Neural cell (in vitro differentiated cells): ENCODE results near the gene NKX2-2. TPM values are rescaled to one million over a fixed set of nuclear protein-coding genes. Genes with fewer than 3 reads are reported as not detected.
A peak's percentile ranks its signal among the peaks of the same experiment; 100 is the strongest.

Experiments
- H2AFZ ChIP-seq: fragments of 200-600, 300-800 bp; sonication (generic), shearing (Covaris generic); 2 replicates; pipeline ENCODE4 v1.6.0; 2014; ENCODE audit warnings: low read depth, mild to moderate bottlenecking, antibody characterized with exemption, low read length, moderate library complexity
- H3F3A ChIP-seq: fragments of 200-600 bp; shearing (Covaris generic); 2 replicates; pipeline ENCODE4 v1.6.1; 2016; ENCODE audit warnings: mild to moderate bottlenecking, moderate library complexity, mixed read lengths, antibody characterized with exemption, low read length; ENCODE audit not compliant: insufficient read depth, poor library complexity, severe bottlenecking
- H3K27ac ChIP-seq: fragments of 200-600, 300-800 bp; sonication (generic), shearing (Covaris generic); 2 replicates; pipeline ENCODE4 v1.5.1; 2014; ENCODE audit warnings: mild to moderate bottlenecking, low read length, moderate library complexity
- H3K27me3 ChIP-seq: fragments of 300-800, 200-600 bp; sonication (generic), shearing (Covaris generic); 2 replicates; pipeline ENCODE4 v1.6.0; 2014; ENCODE audit warnings: mild to moderate bottlenecking, low read depth, low read length, moderate library complexity; ENCODE audit not compliant: insufficient read depth
- H3K36me3 ChIP-seq: fragments of 300-800, 200-600 bp; sonication (generic), shearing (Covaris generic); 2 replicates; pipeline ENCODE4 v1.5.1; 2014; ENCODE audit warnings: mild to moderate bottlenecking, antibody characterized with exemption, low read length, moderate library complexity; ENCODE audit not compliant: insufficient read depth
- H3K4me2 ChIP-seq: fragments of 300-800, 200-600 bp; sonication (generic), shearing (Covaris generic); 2 replicates; pipeline ENCODE4 v1.6.0; 2014; ENCODE audit warnings: mild to moderate bottlenecking, low read length
- H3K4me3 ChIP-seq: fragments of 300-800, 200-600 bp; sonication (generic), shearing (Covaris generic); 2 replicates; pipeline ENCODE4 v1.5.1; 2014; ENCODE audit warnings: mild to moderate bottlenecking, low read length, moderate library complexity
- H3K79me2 ChIP-seq: fragments of 200-600 bp; shearing (Covaris generic); replicated peaks from 2 replicates; pipeline ENCODE4 v1.6.0; 2014; ENCODE audit warnings: mild to moderate bottlenecking, low read length, moderate library complexity; ENCODE audit not compliant: insufficient read depth
- H3K9ac ChIP-seq: fragments of 300-800, 200-600 bp; sonication (generic), shearing (Covaris generic); 2 replicates; pipeline ENCODE4 v1.6.1; 2016; ENCODE audit warnings: mild to moderate bottlenecking, low read length, mixed read lengths
- H3K9me2 ChIP-seq: fragments of 200-600 bp; shearing (Covaris generic); 2 replicates; pipeline ENCODE4 v1.6.1; 2016; ENCODE audit warnings: mild to moderate bottlenecking, low read length, mixed read lengths; ENCODE audit not compliant: insufficient read depth
- H3K9me3 ChIP-seq: fragments of 200-600, 300-800 bp; sonication (generic), shearing (Covaris generic); 2 replicates; pipeline ENCODE4 v1.6.1; 2016; ENCODE audit warnings: mild to moderate bottlenecking, mixed run types, low read length, moderate library complexity, mixed read lengths
- H4K20me1 ChIP-seq: fragments of 200-600 bp; shearing (Covaris generic); 2 replicates; pipeline ENCODE4 v1.6.1; 2016; ENCODE audit warnings: mild to moderate bottlenecking, mixed run types; ENCODE audit not compliant: insufficient read depth
- EP300 ChIP-seq: fragments of 450-650 bp; conservative IDR thresholded peaks from 2 replicates; pipeline ENCODE4 v1.6.1; 2014; ENCODE audit warnings: antibody characterized with exemption, mild to moderate bottlenecking, moderate library complexity; ENCODE audit not compliant: poor library complexity, severe bottlenecking
- EZH2 ChIP-seq: fragments of 200-600, 300-800 bp; shearing (Covaris generic), sonication (generic); IDR thresholded peaks from 2 replicates; pipeline ENCODE4 v1.6.1; 2014; ENCODE audit warnings: antibody characterized with exemption, low read length, borderline replicate concordance, mild to moderate bottlenecking; ENCODE audit not compliant: insufficient read depth, poor library complexity, severe bottlenecking
- MXI1 ChIP-seq: fragments of 450-650 bp; conservative IDR thresholded peaks from 2 replicates; pipeline ENCODE4 v1.6.1; 2014; ENCODE audit warnings: antibody characterized with exemption, mild to moderate bottlenecking; ENCODE audit not compliant: poor library complexity, severe bottlenecking
- POLR2AphosphoS5 ChIP-seq: IDR thresholded peaks from 2 replicates; pipeline ENCODE4 v1.6.1; 2012
- RAD21 ChIP-seq: fragments of 450-650 bp; conservative IDR thresholded peaks from 2 replicates; pipeline ENCODE4 v1.6.1; 2014; ENCODE audit warnings: antibody characterized with exemption, mild to moderate bottlenecking, moderate library complexity
- SMC3 ChIP-seq: fragments of 450-650 bp; conservative IDR thresholded peaks from 2 replicates; pipeline ENCODE4 v1.6.1; 2014; ENCODE audit warnings: antibody characterized with exemption, mild to moderate bottlenecking, moderate library complexity; ENCODE audit not compliant: poor library complexity
- TAF1 ChIP-seq: IDR thresholded peaks from 2 replicates; pipeline ENCODE4 v1.6.1; 2012; ENCODE audit warnings: low read depth
- polyA plus RNA-seq: library from polyadenylated mRNA; depleted of rRNA; stranded (reverse); fragments of >200 nt; gene quantifications from 2 replicates; pipeline ENCODE4 v1.2.3, GENCODE V29; 2014
- TF ChIP-seq, protein P1 (sequence below): IDR thresholded peaks from 2 replicates; pipeline ENCODE4 v1.6.1; 2012; ENCODE audit warnings: borderline replicate concordance
- TF ChIP-seq, protein P2 (sequence below): fragments of 450-650 bp; IDR thresholded peaks from 2 replicates; pipeline ENCODE4 v1.5.1; 2014; ENCODE audit warnings: antibody characterized with exemption, mild to moderate bottlenecking, moderate library complexity; ENCODE audit not compliant: poor library complexity, severe bottlenecking

Gene NKX2-2
- polyA plus RNA-seq, 1 donor from 2014 or later = not detected

DNA sequence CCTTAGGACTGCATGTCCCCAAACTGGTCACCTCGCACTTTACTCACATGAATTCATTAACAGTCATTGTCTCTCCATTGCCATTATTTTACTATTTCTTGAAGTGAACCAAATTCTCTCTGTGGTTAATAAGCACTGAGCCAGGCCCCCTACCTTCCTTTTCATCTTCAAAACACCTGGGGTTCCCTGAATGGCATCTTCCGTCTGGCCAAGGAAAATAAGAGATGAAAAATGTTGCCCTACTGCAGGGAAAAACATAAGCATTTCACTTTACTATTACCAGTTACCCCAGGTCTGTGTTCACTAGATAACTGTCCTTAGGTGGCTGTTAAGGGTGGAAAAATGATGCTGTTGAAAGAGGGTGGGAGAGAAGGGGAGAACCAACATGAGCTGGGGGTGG, 10.0 kb upstream of the NKX2-2 start:
- H3K9me3 ChIP-seq = peaks cover 5% of the 10 kb centered on the region
- H3F3A ChIP-seq = no peaks in the 10 kb centered on the region
- H2AFZ ChIP-seq = no peak overlapping the region
- H3K4me2 ChIP-seq = no peak overlapping the region
- peaks cover 99% of the 10 kb centered on the region for H3K27me3 ChIP-seq
- no peaks in the 10 kb centered on the region for H4K20me1 ChIP-seq
- H3K9me2 ChIP-seq = no peaks in the 10 kb centered on the region
- no peaks in the 10 kb centered on the region for H3K79me2 ChIP-seq
- no peak overlapping the region for H3K4me3 ChIP-seq
- H3K9ac ChIP-seq = no peak overlapping the region
- H3K27ac ChIP-seq = no peak overlapping the region
- no peaks in the 10 kb centered on the region for H3K36me3 ChIP-seq
- TF ChIP-seq EZH2 = no peak

- Histone ChIP-seq H3F3A (no peaks in the 10 kb centered on the region), H2AFZ (no peak overlapping the region), H3K4me2 (no peak overlapping the region), H3K4me3 (peak overlapping the region; percentile 52), H3K9me2 (no peaks in the 10 kb centered on the region), H3K27ac (no peak overlapping the region), H3K36me3 (no peaks in the 10 kb centered on the region), H3K27me3 (peaks cover 99% of the 10 kb centered on the region), H3K9me3 (peaks cover 5% of the 10 kb centered on the region), H3K9ac (no peak overlapping the region), H3K79me2 (no peaks in the 10 kb centered on the region), H4K20me1 (no peaks in the 10 kb centered on the region)
- no peak for TF ChIP-seq EP300
- peak; percentile 71 for TF ChIP-seq EZH2
- TF ChIP-seq, protein P1, sequence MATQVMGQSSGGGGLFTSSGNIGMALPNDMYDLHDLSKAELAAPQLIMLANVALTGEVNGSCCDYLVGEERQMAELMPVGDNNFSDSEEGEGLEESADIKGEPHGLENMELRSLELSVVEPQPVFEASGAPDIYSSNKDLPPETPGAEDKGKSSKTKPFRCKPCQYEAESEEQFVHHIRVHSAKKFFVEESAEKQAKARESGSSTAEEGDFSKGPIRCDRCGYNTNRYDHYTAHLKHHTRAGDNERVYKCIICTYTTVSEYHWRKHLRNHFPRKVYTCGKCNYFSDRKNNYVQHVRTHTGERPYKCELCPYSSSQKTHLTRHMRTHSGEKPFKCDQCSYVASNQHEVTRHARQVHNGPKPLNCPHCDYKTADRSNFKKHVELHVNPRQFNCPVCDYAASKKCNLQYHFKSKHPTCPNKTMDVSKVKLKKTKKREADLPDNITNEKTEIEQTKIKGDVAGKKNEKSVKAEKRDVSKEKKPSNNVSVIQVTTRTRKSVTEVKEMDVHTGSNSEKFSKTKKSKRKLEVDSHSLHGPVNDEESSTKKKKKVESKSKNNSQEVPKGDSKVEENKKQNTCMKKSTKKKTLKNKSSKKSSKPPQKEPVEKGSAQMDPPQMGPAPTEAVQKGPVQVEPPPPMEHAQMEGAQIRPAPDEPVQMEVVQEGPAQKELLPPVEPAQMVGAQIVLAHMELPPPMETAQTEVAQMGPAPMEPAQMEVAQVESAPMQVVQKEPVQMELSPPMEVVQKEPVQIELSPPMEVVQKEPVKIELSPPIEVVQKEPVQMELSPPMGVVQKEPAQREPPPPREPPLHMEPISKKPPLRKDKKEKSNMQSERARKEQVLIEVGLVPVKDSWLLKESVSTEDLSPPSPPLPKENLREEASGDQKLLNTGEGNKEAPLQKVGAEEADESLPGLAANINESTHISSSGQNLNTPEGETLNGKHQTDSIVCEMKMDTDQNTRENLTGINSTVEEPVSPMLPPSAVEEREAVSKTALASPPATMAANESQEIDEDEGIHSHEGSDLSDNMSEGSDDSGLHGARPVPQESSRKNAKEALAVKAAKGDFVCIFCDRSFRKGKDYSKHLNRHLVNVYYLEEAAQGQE = no peak
- TF ChIP-seq, protein P2, sequence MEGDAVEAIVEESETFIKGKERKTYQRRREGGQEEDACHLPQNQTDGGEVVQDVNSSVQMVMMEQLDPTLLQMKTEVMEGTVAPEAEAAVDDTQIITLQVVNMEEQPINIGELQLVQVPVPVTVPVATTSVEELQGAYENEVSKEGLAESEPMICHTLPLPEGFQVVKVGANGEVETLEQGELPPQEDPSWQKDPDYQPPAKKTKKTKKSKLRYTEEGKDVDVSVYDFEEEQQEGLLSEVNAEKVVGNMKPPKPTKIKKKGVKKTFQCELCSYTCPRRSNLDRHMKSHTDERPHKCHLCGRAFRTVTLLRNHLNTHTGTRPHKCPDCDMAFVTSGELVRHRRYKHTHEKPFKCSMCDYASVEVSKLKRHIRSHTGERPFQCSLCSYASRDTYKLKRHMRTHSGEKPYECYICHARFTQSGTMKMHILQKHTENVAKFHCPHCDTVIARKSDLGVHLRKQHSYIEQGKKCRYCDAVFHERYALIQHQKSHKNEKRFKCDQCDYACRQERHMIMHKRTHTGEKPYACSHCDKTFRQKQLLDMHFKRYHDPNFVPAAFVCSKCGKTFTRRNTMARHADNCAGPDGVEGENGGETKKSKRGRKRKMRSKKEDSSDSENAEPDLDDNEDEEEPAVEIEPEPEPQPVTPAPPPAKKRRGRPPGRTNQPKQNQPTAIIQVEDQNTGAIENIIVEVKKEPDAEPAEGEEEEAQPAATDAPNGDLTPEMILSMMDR = no peak
- no peak for TF ChIP-seq MXI1
Observed at GRCh38 chr20:21523281-21523868, 9.5 kb upstream of the NKX2-2 start.

DNA sequence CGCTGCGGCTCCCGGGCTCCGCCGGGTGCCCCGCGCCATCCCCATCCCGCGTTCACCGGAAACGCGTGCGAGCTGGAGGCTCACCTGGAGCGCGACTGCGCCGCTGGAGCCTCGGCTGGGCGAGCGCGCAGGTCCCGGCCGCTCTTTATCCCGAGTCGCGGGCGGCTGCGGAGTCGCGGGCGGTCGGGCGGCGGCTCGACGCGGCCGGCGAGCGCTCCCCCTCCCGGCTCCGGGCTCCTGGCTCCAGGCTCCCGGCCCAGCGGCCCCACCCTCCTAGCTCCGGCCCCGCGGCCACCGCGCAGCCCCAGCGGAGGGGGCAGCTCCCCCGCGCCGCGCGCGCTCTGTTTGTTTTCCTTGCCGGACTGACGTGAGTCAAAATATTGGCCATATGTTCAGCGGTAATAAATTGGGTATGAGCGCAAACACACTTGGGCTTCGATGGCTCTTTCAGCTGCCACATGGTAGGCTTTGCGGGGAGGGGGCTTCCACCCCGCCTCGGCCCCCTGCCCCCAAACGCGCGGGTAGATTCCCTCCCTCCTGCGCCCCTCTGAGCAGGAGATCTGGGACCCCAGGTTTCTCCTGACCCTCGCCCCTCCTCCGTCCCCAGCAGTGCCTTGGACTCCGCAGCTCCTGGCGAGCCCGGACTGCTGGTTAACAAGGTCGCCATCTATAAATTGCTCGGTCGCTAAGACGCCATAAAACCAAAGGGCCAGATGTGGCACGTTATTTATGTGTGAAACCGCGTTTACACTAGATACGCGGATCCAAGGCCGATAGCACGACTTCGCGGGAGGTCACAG, 8.8 kb upstream of the NKX2-2 start:
- no peaks in the 10 kb centered on the region for H4K20me1 ChIP-seq
- H3K9me2 ChIP-seq = no peaks in the 10 kb centered on the region
- H3K9me3 ChIP-seq = peaks cover 5% of the 10 kb centered on the region
- peak overlapping the region; percentile 62 for H3K4me3 ChIP-seq
- no peak overlapping the region for H3K4me2 ChIP-seq
- peaks cover 99% of the 10 kb centered on the region for H3K27me3 ChIP-seq
- no peak overlapping the region for H3K27ac ChIP-seq
- no peak overlapping the region for H3K9ac ChIP-seq
- no peaks in the 10 kb centered on the region for H3K36me3 ChIP-seq
- TF ChIP-seq RAD21 (no peak), EZH2 (no peak), TAF1 (no peak), MXI1 (no peak), POLR2AphosphoS5 (no peak), SMC3 (no peak)
- H3K79me2 ChIP-seq = no peaks in the 10 kb centered on the region
- no peak overlapping the region for H2AFZ ChIP-seq
- no peaks in the 10 kb centered on the region for H3F3A ChIP-seq
